HUES6 (cell line): ENCODE results near the gene ADAMTS20.

Experiments used
- H3K27ac ChIP-seq: 2 replicates; pipeline ENCODE4 v1.7.0; 2013; ENCODE audit warnings: low read depth, mild to moderate bottlenecking, low read length, inconsistent platforms
- H3K27me3 ChIP-seq: 2 replicates; pipeline ENCODE4 v1.6.1; 2013; ENCODE audit warnings: low read length; ENCODE audit not compliant: control insufficient read depth, insufficient read depth
- H3K36me3 ChIP-seq: 2 replicates; pipeline ENCODE4 v1.6.1; 2013; ENCODE audit warnings: low read length; ENCODE audit not compliant: control insufficient read depth, insufficient read depth
- H3K4me1 ChIP-seq: 2 replicates; pipeline ENCODE4 v1.6.1; 2013; ENCODE audit warnings: low read length; ENCODE audit not compliant: control insufficient read depth, insufficient read depth
- H3K4me3 ChIP-seq: 2 replicates; pipeline ENCODE4 v1.5.1; 2013; ENCODE audit warnings: low read depth, low read length
- H3K9ac ChIP-seq: one replicate; pipeline ENCODE4 v1.6.1; 2013; ENCODE audit warnings: mild to moderate bottlenecking, low read length
- H3K9me3 ChIP-seq: 2 replicates; pipeline ENCODE4 v1.6.1; 2013; ENCODE audit warnings: low read depth, low read length; ENCODE audit not compliant: control insufficient read depth, insufficient read depth

ADAMTS20 gene

DNA sequence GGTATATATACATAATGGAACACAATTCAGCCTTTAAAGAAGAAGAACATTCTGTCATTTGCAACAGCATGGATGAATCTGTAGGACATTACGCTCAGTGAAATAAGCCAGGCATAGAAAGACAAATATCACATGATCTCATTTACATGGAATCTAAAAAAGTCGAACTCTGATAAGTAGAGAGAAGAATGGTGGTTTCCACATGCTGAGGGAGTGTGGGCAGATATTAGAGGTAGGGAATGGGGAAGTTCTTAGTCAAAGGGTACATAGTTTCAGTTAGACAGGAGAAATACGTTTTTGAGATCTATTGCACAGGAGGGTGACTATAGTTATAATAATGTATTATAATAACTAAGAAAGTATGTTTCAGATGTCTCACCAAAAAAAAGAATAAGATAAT lies 71.4 kb downstream of the ADAMTS20 start:
- Histone ChIP-seq H3K4me1 (no peaks in the 10 kb centered on the region), H3K4me3 (no peak overlapping the region), H3K9ac (no peak overlapping the region), H3K9me3 (0 out of 2 replicates have a peak, but pooled peaks cover 1% of the 10 kb centered on the region), H3K36me3 (no peaks in the 10 kb centered on the region), H3K27ac (no peak overlapping the region), H3K27me3 (no peaks in the 10 kb centered on the region)

DNA sequence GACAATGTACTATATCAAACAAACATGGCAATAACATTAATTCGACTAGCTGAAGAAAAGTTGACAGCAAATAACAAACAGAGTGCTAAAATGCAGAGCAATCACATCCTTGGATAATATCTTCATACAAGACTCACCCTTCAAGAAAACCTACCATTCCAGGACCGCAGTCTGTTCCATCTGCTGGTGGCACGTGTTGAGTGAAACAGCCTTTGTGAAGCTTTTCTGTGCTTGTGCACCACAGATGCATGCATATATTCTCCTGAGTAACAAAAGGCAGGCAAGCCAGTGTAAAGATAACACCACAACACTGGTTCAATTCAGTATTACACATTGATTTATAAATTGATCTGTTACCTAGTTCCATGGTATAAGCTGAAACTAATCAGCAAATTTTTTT lies 89.3 kb downstream of the ADAMTS20 start:
- no peak overlapping the region for H3K27ac ChIP-seq
- H3K36me3 ChIP-seq = no peaks in the 10 kb centered on the region
- no peak overlapping the region for H3K4me3 ChIP-seq
- no peaks in the 10 kb centered on the region for H3K27me3 ChIP-seq
- H3K9me3 ChIP-seq = no peaks in the 10 kb centered on the region
- no peak overlapping the region for H3K9ac ChIP-seq
- no peaks in the 10 kb centered on the region for H3K4me1 ChIP-seq

DNA sequence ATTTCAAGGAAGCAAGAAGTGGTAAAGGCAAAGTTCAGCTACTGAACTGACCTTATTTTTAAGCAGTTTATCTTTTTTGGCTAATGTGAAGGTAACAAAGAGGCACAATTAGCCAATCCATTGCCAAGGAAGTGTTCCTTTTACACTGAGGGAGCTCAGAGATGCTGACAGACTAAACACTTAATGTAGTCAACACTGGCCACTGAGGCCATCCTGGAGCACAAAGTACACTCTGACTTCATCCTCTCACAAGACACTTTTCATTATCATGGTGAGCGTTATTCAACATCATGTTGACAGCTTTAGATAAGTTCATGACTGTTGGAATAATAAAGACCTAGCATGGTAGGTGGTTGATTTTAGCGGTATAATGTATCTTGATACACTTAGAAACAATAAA lies 89.9 kb downstream of the ADAMTS20 start:
- Histone ChIP-seq H3K9me3 (no peaks in the 10 kb centered on the region), H3K27me3 (no peaks in the 10 kb centered on the region), H3K9ac (no peak overlapping the region), H3K4me3 (no peak overlapping the region), H3K36me3 (no peaks in the 10 kb centered on the region), H3K4me1 (no peaks in the 10 kb centered on the region), H3K27ac (no peak overlapping the region)

DNA sequence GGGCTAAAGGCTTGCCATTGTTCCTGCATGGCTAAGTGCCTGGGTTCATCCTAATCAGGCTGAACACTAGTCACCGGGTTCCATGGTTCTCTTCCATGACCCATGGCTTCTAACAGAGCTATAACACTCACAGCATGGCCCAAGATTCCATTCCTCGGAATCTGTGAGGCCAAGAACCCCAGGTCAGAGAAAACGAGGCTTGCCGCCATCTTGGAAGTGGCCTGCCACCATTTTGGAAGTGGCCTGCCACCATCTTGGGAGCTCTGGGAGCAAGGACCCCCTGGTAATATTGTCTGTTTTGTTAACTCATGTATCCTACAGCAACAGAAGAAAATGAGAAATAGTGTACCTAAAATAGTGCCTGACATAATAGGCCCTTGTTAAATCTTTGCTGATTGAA lies 92.7 kb downstream of the ADAMTS20 start:
- Histone ChIP-seq H3K27ac (no peak overlapping the region), H3K9ac (no peak overlapping the region), H3K4me3 (no peak overlapping the region), H3K36me3 (no peaks in the 10 kb centered on the region), H3K9me3 (peaks cover 13% of the 10 kb centered on the region), H3K27me3 (no peaks in the 10 kb centered on the region), H3K4me1 (no peaks in the 10 kb centered on the region)

DNA sequence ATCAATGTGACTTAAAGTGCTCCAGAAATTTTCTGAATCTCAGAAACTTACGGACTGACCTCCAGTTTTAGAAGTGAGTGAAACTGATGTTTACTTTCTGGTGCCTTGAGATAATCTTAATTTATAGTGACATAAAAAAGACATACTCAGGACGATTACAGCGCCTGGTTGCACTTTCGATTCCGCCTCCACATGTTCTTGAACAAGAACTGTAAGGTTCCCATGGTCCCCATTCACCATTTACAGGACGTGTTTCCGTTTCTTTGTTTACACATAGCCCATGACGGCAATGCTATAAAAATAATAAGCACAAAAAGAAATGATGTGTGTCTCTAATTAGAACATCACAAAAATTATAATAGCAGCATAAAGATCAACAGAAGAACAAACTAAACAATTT lies 98.2 kb downstream of the ADAMTS20 start:
- no peaks in the 10 kb centered on the region for H3K4me1 ChIP-seq
- no peaks in the 10 kb centered on the region for H3K27me3 ChIP-seq
- no peaks in the 10 kb centered on the region; the same call in 1 of the 2 replicates for H3K36me3 ChIP-seq
- H3K9ac ChIP-seq = no peak overlapping the region
- no peak overlapping the region for H3K27ac ChIP-seq
- H3K4me3 ChIP-seq = no peak overlapping the region
- peaks cover 13% of the 10 kb centered on the region for H3K9me3 ChIP-seq

DNA sequence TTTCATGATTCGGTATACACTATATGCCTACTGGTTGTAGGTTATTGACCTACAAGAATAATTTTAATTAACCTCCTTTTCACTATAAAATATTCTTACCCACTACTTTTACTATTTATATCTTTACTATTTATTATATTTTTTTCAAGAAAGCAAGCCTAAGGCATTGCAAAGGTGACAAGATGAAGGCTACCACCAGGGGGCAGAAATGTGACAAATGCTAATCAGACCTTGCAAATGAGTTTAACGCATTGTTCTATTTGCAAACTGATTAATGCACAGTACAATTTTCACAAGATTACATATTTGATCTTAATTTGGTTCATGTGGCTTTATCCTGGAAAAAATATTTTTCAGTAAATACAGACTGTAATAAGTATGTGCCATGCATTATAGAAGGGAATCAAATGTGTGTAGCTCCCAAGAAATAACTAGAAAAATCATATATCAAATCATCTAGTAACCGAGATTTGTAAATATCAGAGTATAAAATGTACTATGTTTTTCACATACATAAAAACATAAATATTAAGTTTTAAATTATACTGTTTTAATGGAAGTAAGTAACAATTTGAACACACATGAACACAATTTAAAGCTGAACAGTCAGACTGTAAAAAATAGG lies 107.0 kb downstream of the ADAMTS20 start:
- Histone ChIP-seq H3K4me1 (no peaks in the 10 kb centered on the region), H3K27ac (no peak overlapping the region), H3K36me3 (no peaks in the 10 kb centered on the region), H3K27me3 (no peaks in the 10 kb centered on the region), H3K9ac (no peak overlapping the region), H3K9me3 (no peaks in the 10 kb centered on the region), H3K4me3 (no peak overlapping the region)

DNA sequence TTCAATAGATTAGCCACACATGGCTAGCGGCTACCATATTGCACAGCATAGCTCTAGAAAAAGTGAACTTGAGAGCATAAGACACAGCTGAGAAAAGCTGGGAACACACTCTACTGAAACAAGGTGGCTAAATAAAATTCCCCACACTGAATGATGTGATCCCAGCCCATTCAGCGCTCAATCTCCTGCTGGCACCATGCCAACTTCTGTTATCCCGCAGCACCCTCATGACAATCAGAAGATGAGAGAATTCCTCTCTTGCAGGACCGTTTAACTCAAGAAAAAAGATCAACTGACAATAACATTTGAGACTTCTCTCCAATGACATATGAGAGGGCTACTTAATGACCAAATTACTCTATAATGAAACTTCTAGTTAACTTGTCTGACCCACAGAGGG lies 115.4 kb downstream of the ADAMTS20 start:
- H3K36me3 ChIP-seq = no peaks in the 10 kb centered on the region
- H3K4me1 ChIP-seq = no peaks in the 10 kb centered on the region
- H3K27me3 ChIP-seq = no peaks in the 10 kb centered on the region
- no peaks in the 10 kb centered on the region for H3K9me3 ChIP-seq
- H3K4me3 ChIP-seq = no peak overlapping the region
- H3K9ac ChIP-seq = no peak overlapping the region
- no peak overlapping the region for H3K27ac ChIP-seq

DNA sequence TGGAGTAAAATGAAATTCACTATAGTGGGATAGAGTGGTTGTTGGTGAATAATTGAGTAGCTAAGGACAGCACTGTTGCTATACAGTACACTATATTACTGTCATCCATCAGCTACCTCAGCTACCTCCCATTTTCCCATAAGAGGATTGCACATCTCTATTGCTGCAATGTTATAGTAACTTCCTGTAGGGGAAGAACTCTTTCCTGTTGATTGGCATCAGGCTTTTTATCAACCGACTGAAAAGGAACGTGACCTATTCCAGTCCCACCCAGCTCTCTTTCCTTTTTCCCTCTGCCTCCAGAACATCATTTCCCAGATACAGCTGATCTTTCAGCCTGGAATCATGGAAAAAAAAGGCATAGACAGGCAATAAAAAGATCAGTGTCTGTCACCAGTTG lies 117.4 kb downstream of the ADAMTS20 start:
- Histone ChIP-seq H3K27ac (no peak overlapping the region), H3K27me3 (no peaks in the 10 kb centered on the region), H3K36me3 (no peaks in the 10 kb centered on the region; the same call in 1 of the 2 replicates), H3K9me3 (no peaks in the 10 kb centered on the region), H3K4me3 (no peak overlapping the region), H3K4me1 (no peaks in the 10 kb centered on the region), H3K9ac (no peak overlapping the region)

DNA sequence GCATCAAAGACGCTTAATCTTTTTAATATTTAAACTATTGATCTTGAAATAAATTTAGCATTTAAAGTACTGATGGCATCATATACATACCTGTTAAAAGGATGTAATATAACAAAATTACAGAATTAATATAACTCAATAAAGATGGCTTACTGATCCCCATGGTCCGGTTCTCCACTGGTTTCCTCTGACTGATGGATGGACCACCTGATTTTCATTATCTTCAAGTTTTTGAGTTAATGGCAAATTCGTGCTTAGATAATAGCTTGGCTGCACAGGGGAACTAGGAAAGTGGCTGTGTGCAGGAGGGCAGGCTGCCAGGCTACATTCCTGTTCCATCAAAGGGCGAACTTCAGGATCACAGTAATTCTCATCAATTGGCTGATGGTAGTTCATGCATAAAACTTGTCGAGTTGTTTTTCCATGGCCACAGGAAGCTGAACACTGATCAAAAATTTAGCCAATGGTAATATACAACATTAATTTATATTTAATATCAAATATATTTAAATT lies 123.9 kb downstream of the ADAMTS20 start:
- Histone ChIP-seq H3K4me3 (no peak overlapping the region), H3K4me1 (no peaks in the 10 kb centered on the region), H3K36me3 (no peaks in the 10 kb centered on the region; the same call in 1 of the 2 replicates), H3K27ac (no peak overlapping the region), H3K9ac (no peak overlapping the region), H3K27me3 (no peaks in the 10 kb centered on the region), H3K9me3 (no peaks in the 10 kb centered on the region)

DNA sequence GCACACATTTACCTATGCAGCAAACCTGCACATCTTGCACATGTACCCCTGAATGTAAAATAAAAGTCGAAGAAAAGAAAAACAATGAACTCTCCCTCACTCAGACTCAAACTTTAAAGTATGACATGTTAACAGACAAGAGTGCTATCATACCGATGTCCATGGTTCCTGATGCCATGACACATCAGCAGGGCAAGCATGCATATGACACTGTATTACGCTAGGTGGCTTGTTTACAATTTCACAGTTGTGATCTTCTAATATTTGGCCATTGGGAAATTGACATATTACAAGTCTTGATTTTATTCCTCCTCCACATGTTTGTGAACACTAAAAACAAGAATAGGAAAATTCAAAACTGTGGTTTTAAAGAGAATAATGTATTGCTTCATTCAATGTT lies 126.6 kb downstream of the ADAMTS20 start:
- Histone ChIP-seq H3K9me3 (no peaks in the 10 kb centered on the region), H3K36me3 (no peaks in the 10 kb centered on the region), H3K27ac (no peak overlapping the region), H3K27me3 (no peaks in the 10 kb centered on the region), H3K9ac (no peak overlapping the region), H3K4me3 (no peak overlapping the region), H3K4me1 (no peaks in the 10 kb centered on the region)

DNA sequence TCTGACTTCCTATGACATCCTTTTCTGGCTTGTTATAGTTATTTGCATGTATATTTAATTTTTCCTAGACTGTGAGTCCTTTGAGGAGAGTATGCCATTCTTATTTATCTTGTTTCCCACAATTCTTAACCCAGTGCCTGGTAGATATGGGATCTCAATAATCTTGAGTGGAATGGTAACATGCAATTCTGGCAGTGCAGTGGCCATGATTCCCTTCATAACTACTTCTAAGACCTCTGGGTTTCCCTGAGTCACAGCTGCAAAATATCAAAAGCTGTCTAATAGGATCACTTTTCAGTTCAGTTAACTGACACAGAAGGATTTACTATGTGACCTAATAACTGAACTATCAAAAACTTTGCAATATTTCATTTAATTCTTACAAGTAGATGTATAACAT lies 135.0 kb downstream of the ADAMTS20 start:
- Histone ChIP-seq H3K9me3 (no peaks in the 10 kb centered on the region), H3K27me3 (no peaks in the 10 kb centered on the region), H3K4me3 (no peak overlapping the region), H3K36me3 (no peaks in the 10 kb centered on the region), H3K4me1 (peaks cover 5% of the 10 kb centered on the region; the same call in 1 of the 2 replicates), H3K9ac (no peak overlapping the region), H3K27ac (no peak overlapping the region)
